HEK293 (cell line): ENCODE results near the gene C13orf42.

Experiments used
- CTCF ChIA-PET: fragments of 350-600 bp; formaldehyde crosslinking; extraction: SDS; loops from one replicate; lab custom pipeline; 2021; ENCODE audit warnings: antibody characterized with exemption; lab: Yijun Ruan, JAX
- POLR2A ChIA-PET: fragments of 300-600 bp; formaldehyde crosslinking; extraction: SDS; loops from one replicate; lab custom pipeline; 2020; ENCODE audit warnings: antibody characterized with exemption, inconsistent platforms; lab: Yijun Ruan, JAX
- H3K27ac ChIP-seq: fragments of 200-500 bp; sonication (Bioruptor generic); 2 replicates; pipeline ENCODE4 v1.5.1; 2014; ENCODE audit warnings: low read depth, low read length, control low read depth, inconsistent platforms; ENCODE audit errors: extremely low read depth
- H3K36me3 ChIP-seq, 2 experiments: fragments of 200-500 bp in 1 of 2; sonication (Bioruptor generic) in 1 of 2; 1 replicate in 1 of 2; 2 replicates in 1 of 2; pipeline ENCODE4 v1.5.1; 2014 to 2017; ENCODE audit warnings: inconsistent platforms in 2 of 2, low read length in 2 of 2; ENCODE audit not compliant: control insufficient read depth in 2 of 2, insufficient read depth in 1 of 2
- H3K4me1 ChIP-seq: fragments of 200-500 bp; sonication (Bioruptor generic); 2 replicates; pipeline ENCODE4 v1.5.1; 2014; ENCODE audit warnings: mild to moderate bottlenecking, low read length, inconsistent platforms; ENCODE audit not compliant: control insufficient read depth, insufficient read depth
- H3K4me3 ChIP-seq: 2 replicates; pipeline ENCODE4 v1.5.1; 2011; ENCODE audit warnings: low read depth, mild to moderate bottlenecking, control low read depth, low read length, moderate library complexity
- H3K9me3 ChIP-seq: fragments of 200-500 bp; sonication (Bioruptor generic); 2 replicates; pipeline ENCODE4 v1.5.1; 2014; ENCODE audit warnings: low read depth, low read length, inconsistent platforms; ENCODE audit not compliant: control insufficient read depth, insufficient read depth
- FEZF1 ChIP-seq: fragments of 450-650 bp; formaldehyde crosslinking; IDR thresholded peaks from 2 replicates; pipeline ENCODE4 v1.5.1; 2016; ENCODE audit warnings: missing biosample characterization, missing genetic modification characterization
- GLIS1 ChIP-seq: fragments of 450-650 bp; formaldehyde crosslinking; IDR thresholded peaks from 2 replicates; pipeline ENCODE4 v1.5.1; 2016; ENCODE audit warnings: missing biosample characterization, missing genetic modification characterization
- ZBTB20 ChIP-seq: fragments of 450-650 bp; formaldehyde crosslinking; IDR thresholded peaks from 2 replicates; pipeline ENCODE4 v1.5.1; 2016; ENCODE audit warnings: missing biosample characterization, missing genetic modification characterization
- ZBTB7A ChIP-seq: fragments of 450-650 bp; formaldehyde crosslinking; IDR thresholded peaks from 2 replicates; pipeline ENCODE4 v1.5.1; 2016; ENCODE audit warnings: low read depth, missing biosample characterization, missing genetic modification characterization
- ZBTB8A ChIP-seq: fragments of 450-650 bp; formaldehyde crosslinking; IDR thresholded peaks from 2 replicates; pipeline ENCODE4 v1.5.1; 2016; ENCODE audit warnings: missing biosample characterization, missing genetic modification characterization
- ZFHX2 ChIP-seq: fragments of 450-650 bp; formaldehyde crosslinking; conservative IDR thresholded peaks from 2 replicates; pipeline ENCODE4 v1.5.1; 2016; ENCODE audit warnings: missing biosample characterization, missing genetic modification characterization
- ZFP69B ChIP-seq: fragments of 450-650 bp; formaldehyde crosslinking; IDR thresholded peaks from 2 replicates; pipeline ENCODE4 v1.5.1; 2016; ENCODE audit warnings: missing biosample characterization, missing genetic modification characterization
- ZIC2 ChIP-seq: fragments of 450-650 bp; formaldehyde crosslinking; IDR thresholded peaks from 2 replicates; pipeline ENCODE4 v1.5.1; 2016; ENCODE audit warnings: missing biosample characterization, missing genetic modification characterization
- ZNF10 ChIP-seq: fragments of 450-650 bp; formaldehyde crosslinking; IDR thresholded peaks from 2 replicates; pipeline ENCODE4 v1.5.1; 2017; ENCODE audit warnings: missing biosample characterization, missing genetic modification characterization
- ZNF148 ChIP-seq: fragments of 450-650 bp; formaldehyde crosslinking; IDR thresholded peaks from 2 replicates; pipeline ENCODE4 v1.5.0; 2017; ENCODE audit warnings: missing biosample characterization, missing genetic modification characterization, borderline replicate concordance
- ZNF341 ChIP-seq: fragments of 450-650 bp; formaldehyde crosslinking; IDR thresholded peaks from 2 replicates; pipeline ENCODE4; 2016; ENCODE audit warnings: low read depth, missing biosample characterization, missing genetic modification characterization
- ZNF37A ChIP-seq: fragments of 450-650 bp; IDR thresholded peaks from 2 replicates; pipeline ENCODE4 v1.5.1; 2018; ENCODE audit warnings: missing biosample characterization, missing genetic modification characterization
- ZNF391 ChIP-seq: fragments of 450-650 bp; formaldehyde crosslinking; IDR thresholded peaks from 2 replicates; pipeline ENCODE4 v1.5.1; 2016; ENCODE audit warnings: low read depth, missing biosample characterization, missing genetic modification characterization, borderline replicate concordance
- ZNF580 ChIP-seq: fragments of 450-650 bp; formaldehyde crosslinking; IDR thresholded peaks from 2 replicates; pipeline ENCODE4 v1.5.1; 2016; ENCODE audit warnings: missing biosample characterization, missing genetic modification characterization
- ZNF623 ChIP-seq: fragments of 450-650 bp; formaldehyde crosslinking; IDR thresholded peaks from 2 replicates; pipeline ENCODE4 v1.5.1; 2016; ENCODE audit warnings: missing biosample characterization, missing genetic modification characterization
- ZNF629 ChIP-seq: fragments of 450-650 bp; formaldehyde crosslinking; IDR thresholded peaks from 2 replicates; pipeline ENCODE4 v1.5.1; 2017; ENCODE audit warnings: missing biosample characterization, missing genetic modification characterization
- ZNF701 ChIP-seq: fragments of 450-650 bp; formaldehyde crosslinking; IDR thresholded peaks from 2 replicates; pipeline ENCODE4 v1.5.1; 2016; ENCODE audit warnings: missing biosample characterization, missing genetic modification characterization
- ZNF776 ChIP-seq: fragments of 450-650 bp; formaldehyde crosslinking; IDR thresholded peaks from 2 replicates; pipeline ENCODE4 v1.5.0; 2017; ENCODE audit warnings: missing biosample characterization, missing genetic modification characterization, borderline replicate concordance
- ZNF785 ChIP-seq: fragments of 450-650 bp; formaldehyde crosslinking; IDR thresholded peaks from 2 replicates; pipeline ENCODE4 v1.5.1; 2016; ENCODE audit warnings: missing biosample characterization, missing genetic modification characterization
- TF ChIP-seq, protein P1 (sequence below): fragments of 450-650 bp; formaldehyde crosslinking; conservative IDR thresholded peaks from 2 replicates; pipeline ENCODE4 v1.5.1; 2016; ENCODE audit warnings: low read depth, missing biosample characterization, missing genetic modification characterization
- TF ChIP-seq, protein P2 (sequence below): fragments of 450-650 bp; formaldehyde crosslinking; IDR thresholded peaks from 2 replicates; pipeline ENCODE4 v1.5.1; 2016; ENCODE audit warnings: missing biosample characterization, missing genetic modification characterization
- TF ChIP-seq, protein P3 (sequence below): fragments of 450-650 bp; formaldehyde crosslinking; IDR thresholded peaks from 2 replicates; pipeline ENCODE4 v1.5.1; 2017; ENCODE audit warnings: missing biosample characterization, missing genetic modification characterization
- TF ChIP-seq, protein P4 (sequence below): fragments of 450-650 bp; formaldehyde crosslinking; IDR thresholded peaks from 2 replicates; pipeline ENCODE4 v1.5.1; 2016; ENCODE audit warnings: missing biosample characterization, missing genetic modification characterization, borderline replicate concordance

C13orf42 gene

DNA sequence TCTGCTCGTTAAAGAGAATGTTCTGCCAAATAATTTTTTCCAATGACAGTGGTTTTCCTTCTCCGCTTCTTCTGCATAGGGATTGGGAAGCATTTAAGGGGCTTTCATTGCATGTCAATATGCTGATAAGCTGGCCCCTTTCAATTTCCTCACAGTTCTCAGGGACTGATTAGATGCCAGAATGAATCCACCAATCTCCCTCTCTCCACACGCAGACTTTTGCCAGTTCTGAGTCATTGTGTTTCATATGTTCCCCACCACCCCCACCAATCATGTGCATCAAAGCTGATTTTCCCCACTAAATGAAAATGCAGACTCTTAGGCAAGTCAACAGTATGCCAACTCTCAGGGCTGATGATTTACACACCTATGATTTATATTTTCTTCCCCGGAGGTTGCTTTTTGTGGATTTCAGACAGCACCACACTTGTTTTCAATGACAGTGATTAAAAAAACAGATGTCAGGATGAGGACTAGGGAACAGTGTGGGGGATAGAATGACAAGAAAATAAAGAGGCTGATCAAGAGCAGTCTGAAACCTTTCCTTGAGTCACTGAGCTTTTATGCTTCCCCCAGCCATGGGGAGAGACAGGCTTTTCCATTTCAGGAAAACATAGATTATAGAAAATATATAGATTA, 47.9 kb upstream of the C13orf42 start (continued):
- TF ChIP-seq, protein P1, sequence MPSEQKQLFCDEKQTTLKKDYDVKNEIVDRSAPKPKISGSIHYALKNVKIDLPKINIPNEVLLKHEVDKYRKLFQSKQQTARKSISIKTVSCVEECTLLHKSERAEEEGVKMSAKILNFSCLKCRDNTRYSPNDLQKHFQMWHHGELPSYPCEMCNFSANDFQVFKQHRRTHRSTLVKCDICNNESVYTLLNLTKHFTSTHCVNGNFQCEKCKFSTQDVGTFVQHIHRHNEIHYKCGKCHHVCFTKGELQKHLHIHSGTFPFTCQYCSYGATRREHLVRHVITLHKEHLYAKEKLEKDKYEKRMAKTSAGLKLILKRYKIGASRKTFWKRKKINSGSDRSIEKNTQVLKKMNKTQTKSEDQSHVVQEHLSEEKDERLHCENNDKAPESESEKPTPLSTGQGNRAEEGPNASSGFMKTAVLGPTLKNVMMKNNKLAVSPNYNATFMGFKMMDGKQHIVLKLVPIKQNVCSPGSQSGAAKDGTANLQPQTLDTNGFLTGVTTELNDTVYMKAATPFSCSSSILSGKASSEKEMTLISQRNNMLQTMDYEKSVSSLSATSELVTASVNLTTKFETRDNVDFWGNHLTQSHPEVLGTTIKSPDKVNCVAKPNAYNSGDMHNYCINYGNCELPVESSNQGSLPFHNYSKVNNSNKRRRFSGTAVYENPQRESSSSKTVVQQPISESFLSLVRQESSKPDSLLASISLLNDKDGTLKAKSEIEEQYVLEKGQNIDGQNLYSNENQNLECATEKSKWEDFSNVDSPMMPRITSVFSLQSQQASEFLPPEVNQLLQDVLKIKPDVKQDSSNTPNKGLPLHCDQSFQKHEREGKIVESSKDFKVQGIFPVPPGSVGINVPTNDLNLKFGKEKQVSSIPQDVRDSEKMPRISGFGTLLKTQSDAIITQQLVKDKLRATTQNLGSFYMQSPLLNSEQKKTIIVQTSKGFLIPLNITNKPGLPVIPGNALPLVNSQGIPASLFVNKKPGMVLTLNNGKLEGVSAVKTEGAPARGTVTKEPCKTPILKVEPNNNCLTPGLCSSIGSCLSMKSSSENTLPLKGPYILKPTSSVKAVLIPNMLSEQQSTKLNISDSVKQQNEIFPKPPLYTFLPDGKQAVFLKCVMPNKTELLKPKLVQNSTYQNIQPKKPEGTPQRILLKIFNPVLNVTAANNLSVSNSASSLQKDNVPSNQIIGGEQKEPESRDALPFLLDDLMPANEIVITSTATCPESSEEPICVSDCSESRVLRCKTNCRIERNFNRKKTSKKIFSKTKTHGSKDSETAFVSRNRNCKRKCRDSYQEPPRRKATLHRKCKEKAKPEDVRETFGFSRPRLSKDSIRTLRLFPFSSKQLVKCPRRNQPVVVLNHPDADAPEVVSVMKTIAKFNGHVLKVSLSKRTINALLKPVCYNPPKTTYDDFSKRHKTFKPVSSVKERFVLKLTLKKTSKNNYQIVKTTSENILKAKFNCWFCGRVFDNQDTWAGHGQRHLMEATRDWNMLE = no peak
- TF ChIP-seq ZFP69B (tag by site-specific recombination) (no peak), ZNF341 (tag by site-specific recombination) (no peak), FEZF1 (no peak), ZNF623 (tag by site-specific recombination) (no peak), ZNF391 (tag by site-specific recombination) (no peak), ZNF580 (no peak), ZBTB8A (tag by site-specific recombination) (no peak), ZBTB20 (tag by site-specific recombination) (no peak), ZNF776 (tag by site-specific recombination) (no peak), ZIC2 (tag by site-specific recombination) (no peak), ZFHX2 (no peak)
- TF ChIP-seq, protein P2, sequence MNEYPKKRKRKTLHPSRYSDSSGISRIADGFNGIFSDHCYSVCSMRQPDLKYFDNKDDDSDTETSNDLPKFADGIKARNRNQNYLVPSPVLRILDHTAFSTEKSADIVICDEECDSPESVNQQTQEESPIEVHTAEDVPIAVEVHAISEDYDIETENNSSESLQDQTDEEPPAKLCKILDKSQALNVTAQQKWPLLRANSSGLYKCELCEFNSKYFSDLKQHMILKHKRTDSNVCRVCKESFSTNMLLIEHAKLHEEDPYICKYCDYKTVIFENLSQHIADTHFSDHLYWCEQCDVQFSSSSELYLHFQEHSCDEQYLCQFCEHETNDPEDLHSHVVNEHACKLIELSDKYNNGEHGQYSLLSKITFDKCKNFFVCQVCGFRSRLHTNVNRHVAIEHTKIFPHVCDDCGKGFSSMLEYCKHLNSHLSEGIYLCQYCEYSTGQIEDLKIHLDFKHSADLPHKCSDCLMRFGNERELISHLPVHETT (tag by site-specific recombination) = no peak
- TF ChIP-seq, protein P3, sequence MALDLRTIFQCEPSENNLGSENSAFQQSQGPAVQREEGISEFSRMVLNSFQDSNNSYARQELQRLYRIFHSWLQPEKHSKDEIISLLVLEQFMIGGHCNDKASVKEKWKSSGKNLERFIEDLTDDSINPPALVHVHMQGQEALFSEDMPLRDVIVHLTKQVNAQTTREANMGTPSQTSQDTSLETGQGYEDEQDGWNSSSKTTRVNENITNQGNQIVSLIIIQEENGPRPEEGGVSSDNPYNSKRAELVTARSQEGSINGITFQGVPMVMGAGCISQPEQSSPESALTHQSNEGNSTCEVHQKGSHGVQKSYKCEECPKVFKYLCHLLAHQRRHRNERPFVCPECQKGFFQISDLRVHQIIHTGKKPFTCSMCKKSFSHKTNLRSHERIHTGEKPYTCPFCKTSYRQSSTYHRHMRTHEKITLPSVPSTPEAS (tag by site-specific recombination) = no peak
- TF ChIP-seq, protein P4, sequence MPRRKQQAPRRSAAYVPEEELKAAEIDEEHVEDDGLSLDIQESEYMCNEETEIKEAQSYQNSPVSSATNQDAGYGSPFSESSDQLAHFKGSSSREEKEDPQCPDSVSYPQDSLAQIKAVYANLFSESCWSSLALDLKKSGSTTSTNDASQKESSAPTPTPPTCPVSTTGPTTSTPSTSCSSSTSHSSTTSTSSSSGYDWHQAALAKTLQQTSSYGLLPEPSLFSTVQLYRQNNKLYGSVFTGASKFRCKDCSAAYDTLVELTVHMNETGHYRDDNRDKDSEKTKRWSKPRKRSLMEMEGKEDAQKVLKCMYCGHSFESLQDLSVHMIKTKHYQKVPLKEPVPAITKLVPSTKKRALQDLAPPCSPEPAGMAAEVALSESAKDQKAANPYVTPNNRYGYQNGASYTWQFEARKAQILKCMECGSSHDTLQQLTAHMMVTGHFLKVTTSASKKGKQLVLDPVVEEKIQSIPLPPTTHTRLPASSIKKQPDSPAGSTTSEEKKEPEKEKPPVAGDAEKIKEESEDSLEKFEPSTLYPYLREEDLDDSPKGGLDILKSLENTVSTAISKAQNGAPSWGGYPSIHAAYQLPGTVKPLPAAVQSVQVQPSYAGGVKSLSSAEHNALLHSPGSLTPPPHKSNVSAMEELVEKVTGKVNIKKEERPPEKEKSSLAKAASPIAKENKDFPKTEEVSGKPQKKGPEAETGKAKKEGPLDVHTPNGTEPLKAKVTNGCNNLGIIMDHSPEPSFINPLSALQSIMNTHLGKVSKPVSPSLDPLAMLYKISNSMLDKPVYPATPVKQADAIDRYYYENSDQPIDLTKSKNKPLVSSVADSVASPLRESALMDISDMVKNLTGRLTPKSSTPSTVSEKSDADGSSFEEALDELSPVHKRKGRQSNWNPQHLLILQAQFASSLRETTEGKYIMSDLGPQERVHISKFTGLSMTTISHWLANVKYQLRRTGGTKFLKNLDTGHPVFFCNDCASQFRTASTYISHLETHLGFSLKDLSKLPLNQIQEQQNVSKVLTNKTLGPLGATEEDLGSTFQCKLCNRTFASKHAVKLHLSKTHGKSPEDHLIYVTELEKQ (tag by site-specific recombination) = no peak

GRCh38 chr13:51158365-51158764, 47.3 kb upstream of the C13orf42 start:
- ChIA-PET POLR2A (no interaction called here), CTCF (no interaction called here)
- Histone ChIP-seq H3K9me3 (no peaks in the 10 kb centered on the region), H3K36me3 (no peaks in the 10 kb centered on the region), H3K4me1 (no peaks in the 10 kb centered on the region), H3K27ac (no peak overlapping the region), H3K4me3 (no peak overlapping the region)
- no peak for TF ChIP-seq ZNF701 (tag by site-specific recombination)
- no peak for TF ChIP-seq ZNF10 (tag by site-specific recombination)
- TF ChIP-seq ZNF148 = no peak
- TF ChIP-seq ZNF629 (tag by site-specific recombination) = no peak
- no peak for TF ChIP-seq ZBTB7A
- TF ChIP-seq GLIS1 (tag by site-specific recombination) = no peak
- TF ChIP-seq ZNF37A (tag by site-specific recombination) = no peak
- TF ChIP-seq ZNF785 = no peak
